Astrocyte (in vitro differentiated cells and primary cell): Measurements from ENCODE around the gene PCBP2.

Experiments
- CTCF ChIP-seq: IDR thresholded peaks from 2 replicates; pipeline ENCODE4 v1.5.1; 2011; ENCODE audit warnings: low read depth, mild to moderate bottlenecking, inconsistent platforms, low read length, moderate library complexity; ENCODE audit not compliant: insufficient read depth
- EZH2 ChIP-seq: IDR thresholded peaks from 2 replicates; pipeline ENCODE4 v1.6.1; 2012; ENCODE audit warnings: mild to moderate bottlenecking, low read length, inconsistent platforms; ENCODE audit not compliant: insufficient read depth

GRCh38 chr12:53496752-53497032 is 44.8 kb downstream of the PCBP2 start:
- TF ChIP-seq CTCF = no peak
- TF ChIP-seq EZH2 = no peak
